Fibroblast of peridontal ligament (primary cell): Measurements from ENCODE around the gene RANBP17.
"Not testable (repeated sequence)": the region's sequence is repeated elsewhere in the genome, so short reads cannot be mapped to it uniquely, and the experiment has no call there.

Experiments used
- DNase-seq: peaks from one replicate; pipeline ENCODE4 v3.0.0-alpha.2; 2010; ENCODE audit errors: extremely low read depth

RANBP17 gene

DNA sequence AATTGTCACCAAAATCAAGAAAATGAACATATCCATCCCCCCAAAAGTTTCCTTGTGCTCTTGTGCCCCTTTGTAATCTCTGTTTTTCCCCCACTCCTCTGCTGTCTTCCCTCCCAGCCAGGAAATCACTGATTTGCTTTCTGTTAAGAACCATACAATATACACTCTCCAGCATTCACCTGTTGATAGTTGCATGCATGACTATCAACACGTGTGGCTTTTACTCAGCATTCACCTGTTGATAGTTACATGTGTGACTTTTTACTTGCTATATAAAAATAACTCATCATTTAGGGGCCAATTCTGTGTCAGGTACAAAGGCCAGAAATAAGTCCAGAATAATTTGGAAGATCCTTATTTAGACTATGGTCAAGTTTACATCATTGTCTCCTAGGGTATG lies 6.0 kb downstream of the RANBP17 start:
- no peak for DNase-seq

DNA sequence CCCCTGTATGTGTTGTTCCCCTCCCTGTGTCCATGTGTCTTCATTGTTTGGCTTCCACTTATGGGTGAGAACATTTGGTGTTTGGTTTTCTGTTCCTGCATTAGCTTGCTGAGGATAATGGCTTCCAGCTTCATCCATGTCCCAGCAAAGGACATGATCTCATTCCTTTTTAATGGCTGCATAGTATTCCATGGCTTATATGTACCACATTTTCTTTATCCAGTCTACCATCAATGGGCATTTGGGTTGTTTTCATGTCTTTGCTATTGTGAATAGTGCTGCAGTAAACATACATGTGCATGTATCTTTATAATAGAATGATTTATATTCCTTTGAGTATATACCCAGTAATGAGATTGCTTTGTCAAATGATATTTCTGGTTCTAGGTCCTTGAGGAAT lies 8.6 kb downstream of the RANBP17 start:
- not testable (repeated sequence) for DNase-seq

DNA sequence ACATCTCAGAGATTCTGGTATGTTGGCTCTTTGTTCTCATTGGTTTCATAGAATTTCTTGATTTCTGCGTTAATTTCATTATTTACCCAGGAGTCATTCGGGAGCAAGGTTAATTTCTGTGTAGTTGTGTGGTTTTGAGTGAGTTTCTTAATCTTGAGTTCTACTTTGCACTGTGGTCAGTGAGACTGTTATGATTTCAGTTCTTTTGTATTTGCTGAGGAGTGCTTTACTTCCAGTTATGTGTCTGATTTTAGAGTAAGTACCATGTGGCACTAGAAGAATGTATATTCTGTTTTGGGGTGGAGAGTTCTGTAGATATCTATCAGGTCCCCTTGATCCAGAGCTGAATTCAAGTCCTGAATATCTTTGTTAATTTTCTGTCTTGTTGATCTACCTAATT lies 12.2 kb downstream of the RANBP17 start:
- DNase-seq: no peak

GRCh38 chr5:170875811-170876210 lies 14.0 kb downstream of the RANBP17 start:
- DNase-seq: no peak

- peak; percentile 72 for DNase-seq
These were observed 18.3 kb downstream of the RANBP17 start for GRCh38 chr5:170880084-170880483.

GRCh38 chr5:170882345-170882744 lies 20.5 kb downstream of the RANBP17 start:
- DNase-seq: no peak

DNA sequence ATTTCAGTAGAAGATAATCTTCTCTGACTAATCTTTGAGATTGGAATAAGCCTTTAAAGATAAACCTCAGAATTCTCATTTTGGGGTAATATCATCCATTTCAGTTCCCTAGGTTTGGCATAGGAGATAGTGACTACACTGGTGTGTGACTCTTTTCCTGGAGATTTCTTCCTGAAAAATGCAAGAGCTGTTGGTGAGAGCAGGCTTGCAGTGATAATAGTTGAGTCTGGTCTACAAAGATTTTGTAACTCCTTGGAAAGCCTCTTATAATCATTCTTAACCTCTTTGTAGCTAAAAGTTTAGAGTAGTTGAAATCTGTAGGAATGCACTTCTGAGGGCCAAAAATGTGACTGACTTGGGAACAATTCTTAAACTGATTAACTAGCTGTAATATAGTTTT lies 23.4 kb downstream of the RANBP17 start:
- DNase-seq: peak; percentile 72

DNA sequence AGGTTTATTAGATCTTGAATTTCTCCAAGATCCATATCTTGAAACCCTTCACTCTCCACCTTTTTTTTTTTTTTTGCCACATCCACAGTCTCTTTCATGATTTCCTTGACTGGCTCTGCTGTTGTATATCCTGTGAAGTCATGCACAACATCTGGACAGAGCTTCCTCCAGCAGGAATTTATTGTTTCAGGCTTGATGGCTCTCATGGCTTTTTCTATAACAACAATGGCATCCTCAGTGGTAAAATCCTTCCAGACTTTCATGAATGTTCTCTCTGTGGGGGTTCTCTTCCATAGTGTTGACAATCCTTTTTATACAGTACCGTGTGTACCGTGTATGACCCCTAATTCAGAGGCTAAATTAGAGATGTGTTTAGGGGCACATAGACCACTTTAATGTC lies 24.0 kb downstream of the RANBP17 start:
- DNase-seq: no peak

GRCh38 chr5:170886210-170886894 lies 24.5 kb downstream of the RANBP17 start:
- no peak for DNase-seq

DNA sequence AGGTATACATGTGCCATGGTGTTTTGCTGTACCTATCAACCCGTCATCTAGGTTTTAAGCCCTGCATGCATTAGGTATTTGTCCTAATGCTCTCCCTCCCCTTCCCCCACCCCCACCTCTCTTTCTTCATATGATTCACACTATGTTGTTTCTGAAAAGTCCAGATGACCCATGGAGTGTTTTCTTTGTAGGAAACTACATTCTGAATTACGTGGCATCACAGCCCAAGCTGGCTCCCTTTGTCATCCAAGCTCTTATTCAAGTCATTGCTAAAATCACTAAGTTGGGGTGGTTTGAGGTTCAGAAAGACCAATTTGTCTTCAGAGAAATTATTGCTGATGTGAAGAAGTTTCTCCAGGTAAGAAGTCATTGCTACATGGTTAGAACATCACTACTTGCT lies 30.4 kb downstream of the RANBP17 start:
- DNase-seq: peak; percentile 65

- no peak for DNase-seq
These were observed 32.8 kb downstream of the RANBP17 start for GRCh38 chr5:170894665-170895064.

GRCh38 chr5:170896779-170897178 lies 35.0 kb downstream of the RANBP17 start:
- DNase-seq: peak; percentile 35

DNA sequence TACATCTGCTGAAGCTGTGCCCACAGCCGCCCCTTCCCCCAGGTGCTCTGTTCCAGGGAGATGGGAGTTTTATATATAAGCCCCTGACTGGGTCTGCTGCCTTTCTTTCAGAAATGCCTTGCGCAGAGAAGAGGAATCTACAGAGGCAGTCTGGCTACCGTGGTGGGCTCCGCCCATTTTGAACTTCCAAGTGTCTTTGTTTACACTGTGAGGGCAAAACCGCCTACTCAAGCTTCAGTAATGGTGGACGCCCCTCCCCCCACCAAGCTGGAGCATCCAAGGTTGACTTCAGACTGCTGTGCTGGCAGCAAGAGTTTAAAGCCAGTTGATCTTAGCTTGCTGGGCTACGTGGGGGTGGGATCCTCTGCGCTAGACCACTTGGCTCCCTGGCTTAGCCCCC lies 41.3 kb downstream of the RANBP17 start:
- no peak for DNase-seq

- DNase-seq: peak; percentile 60
These were observed 45.9 kb downstream of the RANBP17 start for GRCh38 chr5:170907758-170908157.

DNA sequence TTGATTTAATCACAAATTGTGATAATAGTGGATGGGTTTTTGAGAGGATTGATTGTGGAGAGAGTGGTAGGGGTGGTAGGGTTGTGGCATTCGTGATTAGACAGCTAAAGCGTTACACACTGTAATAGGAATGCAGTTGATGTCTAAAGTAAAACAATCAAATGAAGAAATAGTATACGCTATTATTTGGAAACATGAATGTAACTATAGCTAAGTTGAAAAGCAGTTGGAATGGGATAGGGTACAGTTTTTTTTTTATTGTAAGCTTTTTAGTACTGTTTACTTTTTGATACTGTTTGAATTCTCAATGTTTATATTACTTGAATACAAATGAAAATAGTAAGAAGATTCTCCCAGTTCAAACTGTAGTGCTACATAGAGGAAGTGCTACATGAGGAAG lies 51.8 kb downstream of the RANBP17 start:
- DNase-seq: peak; percentile 30

DNA sequence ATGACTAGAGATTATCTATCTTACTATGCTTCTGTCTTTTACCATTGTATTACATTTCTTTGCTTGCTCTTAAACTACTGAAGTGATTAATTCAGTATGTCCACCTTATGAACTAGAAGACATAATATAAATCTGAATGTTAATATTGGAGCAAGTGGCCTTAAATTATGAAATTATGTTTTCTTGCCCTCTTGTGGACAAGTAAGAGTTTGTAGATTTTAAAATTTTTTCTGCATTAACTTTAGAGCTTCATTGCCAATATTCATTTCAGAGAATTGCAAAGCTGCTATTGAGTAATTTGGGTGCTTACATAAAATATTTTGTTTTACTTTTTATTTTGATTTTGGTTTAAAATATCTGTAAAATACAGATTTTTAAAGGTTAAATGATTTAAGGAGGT lies 55.3 kb downstream of the RANBP17 start:
- peak; percentile 60 for DNase-seq

- DNase-seq: no peak
These were observed 58.4 kb downstream of the RANBP17 start for GRCh38 chr5:170920196-170920595.

DNA sequence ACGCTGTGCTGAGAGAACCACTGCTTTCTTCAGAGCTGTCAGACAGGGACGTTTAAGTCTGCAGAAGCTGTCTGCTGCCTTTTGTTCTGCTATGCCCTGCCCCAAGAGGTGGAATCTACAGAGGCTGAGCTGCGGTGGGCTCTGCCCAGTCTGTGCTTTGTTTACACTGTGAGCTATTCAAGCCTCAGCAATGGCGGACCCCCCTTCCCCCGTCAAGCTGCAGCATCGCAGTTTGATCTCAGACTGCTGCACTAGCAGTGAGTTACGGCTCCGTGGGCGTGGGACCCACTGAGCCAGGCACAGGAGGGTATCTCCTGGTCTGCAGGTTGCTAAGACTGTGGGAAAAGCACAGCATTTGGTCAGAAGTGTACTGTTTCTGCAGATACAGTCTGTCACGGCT lies 60.5 kb downstream of the RANBP17 start:
- not testable (repeated sequence) for DNase-seq

DNA sequence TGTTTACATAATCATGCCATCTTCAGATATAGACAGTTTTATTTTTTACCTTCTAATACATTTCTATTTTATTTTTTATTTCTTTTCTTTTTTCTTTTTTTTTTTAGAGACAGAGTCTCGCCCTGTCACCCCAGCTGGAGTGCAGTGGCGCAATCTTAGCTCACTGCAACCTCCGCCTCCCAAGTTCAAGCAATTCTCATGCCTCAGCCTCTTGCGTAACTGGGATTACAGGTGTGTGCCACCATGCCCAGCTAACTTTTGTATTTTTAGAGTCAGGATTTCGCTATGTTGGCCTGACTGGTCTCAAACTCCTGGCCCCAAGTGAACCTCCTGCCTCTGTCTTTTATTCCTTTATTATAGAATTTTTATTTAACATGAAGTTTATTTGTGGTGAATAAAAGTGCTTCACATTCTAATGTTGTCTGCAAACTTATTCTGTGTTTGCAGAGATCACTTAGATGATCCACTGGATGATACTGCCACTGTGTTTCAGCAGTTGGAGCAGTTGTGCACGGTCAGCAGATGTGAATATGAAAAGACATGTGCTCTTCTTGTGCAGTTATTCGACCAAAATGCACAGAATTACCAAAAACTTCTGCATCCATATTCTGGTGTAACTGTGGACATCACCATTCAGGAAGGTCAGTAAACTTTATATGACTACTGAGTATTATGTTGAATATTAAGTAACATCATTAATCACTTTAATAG lies 62.2 kb downstream of the RANBP17 start:
- no peak for DNase-seq

DNA sequence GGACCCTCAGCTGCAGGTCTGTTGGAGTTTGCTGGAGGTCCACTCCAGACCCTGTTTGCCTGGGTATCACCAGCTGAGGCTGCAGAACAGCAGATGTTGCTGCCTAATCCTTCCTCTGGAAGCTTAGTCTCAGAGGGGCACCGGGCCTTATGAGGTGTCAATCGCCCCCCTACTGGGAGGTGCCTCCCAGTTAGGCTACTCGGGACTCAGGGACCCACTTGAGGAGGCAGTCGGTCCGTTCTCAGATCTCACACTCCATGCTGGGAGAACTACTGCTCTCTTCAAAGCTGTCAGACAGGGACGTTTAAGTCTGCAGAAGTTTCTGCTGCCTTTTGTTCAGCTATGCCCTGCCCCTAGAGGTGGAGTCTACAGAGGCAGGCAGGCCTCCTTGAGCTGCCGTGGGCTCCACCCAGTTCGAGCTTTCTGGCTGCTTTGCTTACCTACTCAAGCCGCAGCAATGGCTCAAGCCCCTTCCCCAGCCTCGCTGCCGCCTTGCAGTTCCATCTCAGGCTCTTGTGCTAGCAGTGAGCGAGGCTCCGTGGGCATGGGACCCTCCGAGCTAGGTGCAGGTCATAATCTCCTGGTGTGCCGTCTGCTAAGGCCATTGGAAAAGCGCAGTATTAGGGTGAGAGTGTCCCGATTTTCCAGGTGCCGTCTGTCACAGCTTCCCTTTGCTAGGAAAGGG lies 73.9 kb downstream of the RANBP17 start:
- not testable (repeated sequence) for DNase-seq

- no peak for DNase-seq
These were observed 75.3 kb downstream of the RANBP17 start for GRCh38 chr5:170937072-170937471.

GRCh38 chr5:170937914-170938313 lies 76.1 kb downstream of the RANBP17 start:
- no peak for DNase-seq

DNA sequence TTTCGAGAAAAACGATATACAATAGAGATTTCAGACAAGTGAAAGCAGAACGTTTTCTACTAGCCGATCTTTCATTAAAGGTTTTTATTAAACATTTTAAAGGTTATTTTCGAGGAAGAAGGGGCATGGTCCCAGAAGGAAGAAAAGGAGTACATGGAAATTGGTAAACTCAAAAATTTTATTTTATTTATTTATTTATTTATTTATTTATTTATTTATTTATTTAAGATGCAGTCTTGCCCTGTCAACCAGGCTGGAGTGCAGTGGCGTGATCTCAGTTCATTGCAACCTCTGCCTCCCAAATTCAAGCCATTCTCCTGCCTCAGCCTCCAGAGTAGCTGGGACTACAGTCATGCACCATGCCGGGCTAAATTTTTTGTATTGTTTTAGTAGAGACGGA lies 77.4 kb downstream of the RANBP17 start:
- no peak for DNase-seq
